ENCODE data around the gene GTF2IRD1. TPM values are rescaled to one million over a fixed set of nuclear protein-coding genes. Genes with fewer than 3 reads are reported as not detected.

GTF2IRD1 gene
- total and polyA plus RNA-seq, 2 of the 13 experiments (the other 11 are each of a cell fraction or from before 2014, with no cell fraction given), result 16.5 to 26.7 TPM

- no peaks in the 10 kb centered on the region for H3K4me1 ChIP-seq (ENCODE audit: insufficient read depth, low read length)
- intact Hi-C loops (cut with micrococcal nuclease; ENCODE audit: unreplicated experiment) (no loop called here), in situ Hi-C loops (cut with HindIII; ENCODE audit: extremely low pct_ligation_motif_present, low pct_unique_long_range_greater_than_20kb) (no loop called here)
- no peak overlapping the region for H3K27ac ChIP-seq (ENCODE audit: extremely low read length, insufficient read depth, low read length)
- ATAC-seq (no peak), FAIRE-seq (no peak), DNase-seq (ENCODE audit: low spot score) (no peak)
- TF ChIP-seq ZSCAN9 (CRISPR knock-in tag; IDR thresholded peaks at IDR 0.05; ENCODE audit: borderline replicate concordance) (no peak), ZNF501 (CRISPR knock-in tag; IDR thresholded peaks at IDR 0.05) (no peak), ZNF770 (CRISPR knock-in tag; IDR thresholded peaks at IDR 0.05) (no peak), YY1 (IDR thresholded peaks at IDR 0.05; ENCODE audit: insufficient read depth, insufficient replicate concordance, low read depth, low read length) (no peak), ZNF780A (CRISPR knock-in tag; IDR thresholded peaks at IDR 0.05) (no peak), ZBTB7A (CRISPR knock-in tag; IDR thresholded peaks at IDR 0.05) (no peak), PLSCR1 (CRISPR knock-in tag; IDR thresholded peaks at IDR 0.05; ENCODE audit: borderline replicate concordance) (no peak), SP140L (CRISPR knock-in tag; IDR thresholded peaks at IDR 0.05; ENCODE audit: borderline replicate concordance) (no peak), SATB2 (CRISPR knock-in tag; IDR thresholded peaks at IDR 0.05) (no peak), ETS1 (CRISPR knock-in tag; IDR thresholded peaks at IDR 0.05) (no peak), CREB3 (CRISPR knock-in tag; IDR thresholded peaks at IDR 0.05) (no peak), ZNF670 (CRISPR knock-in tag; IDR thresholded peaks at IDR 0.05; ENCODE audit: borderline replicate concordance) (no peak), HNRNPUL1 (IDR thresholded peaks at IDR 0.05; ENCODE audit: low read depth, low read length) (no peak)
- H2AFZ ChIP-seq (ENCODE audit: low read length), result no peak overlapping the region
- no peaks in the 10 kb centered on the region for H4K20me1 ChIP-seq (ENCODE audit: insufficient read depth, low read length)
- ChIA-PET POLR2A (no interaction called here), CTCF (ENCODE audit: low intra/inter-chr PET ratio, low total read pairs) (no interaction called here)
- H3K36me3 ChIP-seq (replicated peaks in 1 of 2; ENCODE audit: control insufficient read depth in 1 of 2, insufficient read depth in 2 of 2, low read length in 2 of 2), result peaks cover 6 to 36% of the 10 kb centered on the region in 2 experiments; a peak in 4 of 5 replicates
- H3K4me3 ChIP-seq (replicated peaks in 1 of 3; ENCODE audit: insufficient read depth in 1 of 3, low read depth in 2 of 3, low read length in 3 of 3), result no peak overlapping the region
- H3K9ac ChIP-seq (ENCODE audit: insufficient read depth, low read depth, low read length), result no peak overlapping the region
- no TSS peak for BruUV-seq (replicated peaks)
- H3K27me3 ChIP-seq (ENCODE audit: control insufficient read depth in 1 of 2, insufficient read depth in 2 of 2, low read length in 2 of 2), result no peaks in the 10 kb centered on the region
- no peaks in the 10 kb centered on the region for H3K9me3 ChIP-seq (ENCODE audit: low read length)
- 94% methylated on average over 4 of the region's 4 CpGs for WGBS (ENCODE audit: low lambda C conversion rate)
- H3K4me2 ChIP-seq (ENCODE audit: low read depth, low read length), result no peak overlapping the region
- no peaks in the 10 kb centered on the region for H3K79me2 ChIP-seq (ENCODE audit: insufficient read depth, low read length)
Measured at GRCh38 chr7:74599244-74599643, 145.5 kb downstream of the GTF2IRD1 start.
